ENCODE measurements around the gene TRPV2.
"Not testable (repeated sequence)": the region's sequence is repeated elsewhere in the genome, so short reads cannot be mapped to it uniquely, and the experiment has no call there.

Gene TRPV2

DNA sequence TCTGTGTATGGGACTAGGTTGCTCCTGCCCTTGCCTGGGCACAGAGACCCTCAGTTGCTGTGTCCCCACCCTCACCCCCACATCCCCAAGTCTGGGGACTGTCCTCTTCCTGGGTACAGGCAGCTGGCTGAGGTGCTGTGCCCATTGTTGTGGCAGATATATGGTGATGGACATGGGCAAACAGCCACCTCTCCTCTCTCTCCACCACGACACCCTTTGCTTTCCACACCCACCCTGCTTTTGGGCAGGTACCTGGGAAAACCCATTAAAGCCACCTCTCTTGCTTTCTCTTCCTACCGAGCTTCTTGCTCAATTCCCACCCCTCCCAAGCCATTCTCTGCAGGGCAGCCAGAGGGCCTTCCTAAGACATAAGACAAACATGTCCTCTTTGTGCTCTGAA lies 21.7 kb downstream of the TRPV2 start:
- no peak for DNase-seq

- DNase-seq, result no peak
Measured at GRCh38 chr17:16438173-16438556, 22.8 kb downstream of the TRPV2 start.

- peak; percentile 90 for DNase-seq
Measured at GRCh38 chr17:16438557-16439302, 23.4 kb downstream of the TRPV2 start.

GRCh38 chr17:16439303-16439791 lies 24.0 kb downstream of the TRPV2 start:
- DNase-seq, result no peak

GRCh38 chr17:16439811-16440351 lies 24.5 kb downstream of the TRPV2 start:
- no peak for DNase-seq

GRCh38 chr17:16440354-16440753 lies 25.0 kb downstream of the TRPV2 start:
- DNase-seq, result not testable (repeated sequence)

DNA sequence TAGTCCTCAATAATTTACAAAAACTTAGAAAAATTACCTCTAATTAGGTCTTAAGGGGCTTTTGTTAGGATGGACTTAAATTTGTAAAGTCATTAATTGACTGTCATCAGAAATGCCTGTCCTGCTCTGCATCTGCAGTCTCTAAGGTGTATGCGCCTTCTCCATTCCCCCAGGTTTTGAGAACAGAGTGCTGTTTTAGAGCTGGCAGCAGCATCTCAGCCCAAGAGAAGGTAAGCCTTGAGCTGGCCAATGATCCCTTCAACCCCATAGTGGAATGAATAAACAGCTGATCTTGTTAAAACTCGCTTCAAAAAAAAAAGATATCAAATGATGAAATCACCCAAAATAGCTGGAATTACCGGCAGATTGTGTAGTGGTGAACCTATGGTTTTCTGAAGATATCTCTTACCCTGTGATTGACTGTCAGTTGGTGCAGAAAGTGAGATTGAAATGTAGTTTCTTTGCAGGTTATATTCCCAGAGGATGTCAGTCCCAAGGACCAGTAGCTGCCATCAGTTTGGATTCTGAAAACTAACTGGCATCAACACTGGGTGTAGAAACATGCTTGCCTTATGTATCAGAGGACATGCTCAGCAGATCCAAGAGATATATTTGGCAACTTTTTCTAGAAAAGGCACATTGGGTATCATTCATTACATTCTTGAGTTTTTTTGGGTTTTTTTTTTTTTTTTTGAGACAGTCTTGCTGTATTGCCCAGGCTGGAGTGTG lies 25.7 kb downstream of the TRPV2 start:
- DNase-seq, result no peak

GRCh38 chr17:16442141-16442540 lies 26.8 kb downstream of the TRPV2 start:
- DNase-seq, result no peak

DNA sequence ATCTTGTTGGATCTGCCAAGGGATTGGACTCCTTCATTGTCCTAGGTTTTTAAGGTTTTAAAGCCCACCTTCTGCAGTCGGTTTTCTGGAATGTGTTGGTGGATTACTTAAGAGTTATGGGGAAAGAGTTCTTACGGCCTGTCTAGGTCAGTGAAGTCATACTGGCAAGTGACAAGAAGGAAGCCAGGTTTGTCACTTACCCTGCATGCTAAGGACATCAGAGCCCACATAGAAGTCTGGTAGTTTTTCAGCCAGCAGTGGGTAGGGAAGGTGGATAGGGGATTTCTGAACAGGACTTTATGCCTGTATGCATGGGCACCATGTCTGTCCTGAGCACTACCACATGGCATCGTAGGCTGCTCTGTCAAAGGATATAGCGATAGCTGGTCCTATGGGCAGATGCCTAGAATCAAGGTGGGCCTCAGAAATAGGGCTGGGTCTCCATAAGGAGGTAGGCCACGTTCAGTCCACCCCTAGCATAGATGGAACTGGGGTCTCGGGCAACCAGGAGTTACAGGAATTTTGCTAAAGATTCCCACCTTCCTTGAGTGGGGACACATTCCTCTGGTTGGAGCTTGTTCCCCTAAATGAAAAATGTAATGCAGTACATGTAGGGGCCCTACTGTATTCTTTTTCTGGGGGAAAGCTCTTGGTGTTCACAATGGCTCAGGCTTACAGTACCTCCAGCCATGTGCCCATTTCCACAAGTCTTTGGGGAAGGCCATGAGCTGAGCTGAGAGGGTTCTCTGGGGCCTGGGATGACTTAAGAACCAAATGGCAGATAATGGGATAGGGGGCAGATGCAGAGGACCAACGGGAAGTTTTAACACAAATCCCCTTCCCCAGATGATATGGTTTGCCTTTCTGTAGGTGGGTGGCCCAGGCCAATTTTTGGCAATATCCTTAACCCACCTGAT lies 27.5 kb downstream of the TRPV2 start:
- no peak for DNase-seq

GRCh38 chr17:16443511-16444257 lies 28.3 kb downstream of the TRPV2 start:
- no peak for DNase-seq

- peak; percentile 13 for DNase-seq
Measured at GRCh38 chr17:16444258-16444886, 29.0 kb downstream of the TRPV2 start.

GRCh38 chr17:16446338-16446983 lies 31.1 kb downstream of the TRPV2 start:
- DNase-seq, result no peak

- DNase-seq, result no peak
Measured at GRCh38 chr17:16447676-16448075, 32.3 kb downstream of the TRPV2 start.

- DNase-seq, result no peak
Measured at GRCh38 chr17:16448490-16448889, 33.1 kb downstream of the TRPV2 start.

GRCh38 chr17:16449121-16449570 lies 33.8 kb downstream of the TRPV2 start:
- no peak for DNase-seq

DNA sequence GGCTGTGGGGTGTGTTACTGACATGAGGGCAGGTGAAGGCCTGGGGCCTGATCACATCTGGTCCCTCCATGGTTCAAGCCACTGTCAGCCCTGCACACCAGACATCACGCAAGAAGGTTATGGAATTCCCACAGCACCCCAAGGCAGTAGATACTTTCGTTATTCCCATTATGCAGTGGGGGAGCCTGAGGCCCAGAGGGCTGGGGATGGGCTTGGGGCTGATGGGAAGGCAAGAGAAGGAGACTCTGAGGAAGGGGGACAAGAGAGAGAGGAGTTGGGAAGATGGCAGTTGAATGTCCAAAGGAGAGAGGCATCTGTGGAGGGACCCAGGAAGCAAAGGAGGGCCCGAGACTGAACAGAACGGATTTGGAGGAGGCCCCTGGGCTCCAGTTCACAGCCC lies 34.7 kb downstream of the TRPV2 start:
- DNase-seq, result no peak

GRCh38 chr17:16452268-16452667 lies 36.9 kb downstream of the TRPV2 start:
- DNase-seq, result not testable (repeated sequence)

DNA sequence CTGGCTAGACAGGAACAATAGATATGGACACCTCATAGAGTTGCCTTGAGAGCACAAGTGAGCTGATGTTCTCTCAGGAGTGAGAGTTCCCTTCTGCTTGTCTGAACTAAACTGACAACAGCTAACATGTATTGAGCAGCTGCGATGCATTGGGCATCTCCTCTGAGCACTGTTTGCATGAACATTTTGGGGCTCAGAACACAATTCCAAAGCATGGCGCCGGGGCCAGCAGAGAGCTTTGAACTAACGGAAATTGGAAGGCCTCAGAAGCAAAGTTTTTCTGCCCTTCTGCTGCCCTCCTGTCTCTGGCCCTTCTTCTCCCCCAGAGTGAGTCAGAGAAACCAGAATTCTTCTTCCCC lies 38.1 kb downstream of the TRPV2 start:
- no peak for DNase-seq

GRCh38 chr17:16455997-16456741 lies 40.8 kb downstream of the TRPV2 start:
- DNase-seq, result no peak

GRCh38 chr17:16456742-16457316 lies 41.5 kb downstream of the TRPV2 start:
- DNase-seq, result no peak

Measured in DMS79 (cell line).